A673 (cell line): Measurements from ENCODE around the gene ESPNL. TPM values are rescaled to one million over a fixed set of nuclear protein-coding genes. Genes with fewer than 3 reads are reported as not detected.

ENCODE experiments used
- BruUV-seq: library from RNA; stranded (reverse); fragments of 400-500 nt; replicated peaks from 2 replicates; lab custom pipeline; 2021; lab: Mats Ljungman, UMichigan
- CTCF ChIA-PET: fragments of 300-600 bp; sonication (Branson Sonifier 250); formaldehyde crosslinking; loops from one replicate; lab custom pipeline; 2022; ENCODE audit warnings: antibody characterized with exemption; lab: Charles Lee
- POLR2A ChIA-PET: fragments of 300-600 bp; sonication (Branson Sonifier 250); formaldehyde crosslinking; loops from one replicate; lab custom pipeline; 2022; ENCODE audit warnings: antibody characterized with exemption; ENCODE audit not compliant: low non-redundant PET; lab: Charles Lee
- DNase-seq: peaks from one replicate; pipeline ENCODE4 v3.0.0-alpha.2; 2015; ENCODE audit warnings: low spot score
- H3K27ac ChIP-seq: fragments of 200-600 bp; sonication (generic); 2 replicates; pipeline ENCODE4 v1.5.1; 2016; ENCODE audit warnings: mixed run types, low read depth, mild to moderate bottlenecking, mixed read lengths, antibody characterized with exemption, low read length; ENCODE audit not compliant: poor library complexity, severe bottlenecking
- H3K27me3 ChIP-seq: fragments of 200-600 bp; sonication (generic); replicated peaks from 2 replicates; pipeline ENCODE4 v1.6.1; 2017; ENCODE audit warnings: mixed run types, low read depth, mild to moderate bottlenecking, mixed read lengths, antibody characterized with exemption, low read length; ENCODE audit not compliant: insufficient read depth, poor library complexity
- H3K36me3 ChIP-seq: fragments of 200-600 bp; sonication (generic); 2 replicates; pipeline ENCODE4 v1.6.1; 2016; ENCODE audit warnings: mixed run types, mild to moderate bottlenecking, mixed read lengths, antibody characterized with exemption, low read length; ENCODE audit not compliant: insufficient read depth, poor library complexity, severe bottlenecking
- H3K4me1 ChIP-seq: fragments of 200-600 bp; sonication (generic); 2 replicates; pipeline ENCODE4 v1.6.1; 2017; ENCODE audit warnings: mixed run types, mild to moderate bottlenecking, mixed read lengths, antibody characterized with exemption, low read length; ENCODE audit not compliant: insufficient read depth, poor library complexity, severe bottlenecking
- H3K4me3 ChIP-seq: fragments of 200-600 bp; sonication (generic); 2 replicates; pipeline ENCODE4 v1.5.1; 2016; ENCODE audit warnings: low read depth, mixed run types, mild to moderate bottlenecking, mixed read lengths, low read length; ENCODE audit not compliant: poor library complexity, severe bottlenecking
- H3K9me3 ChIP-seq: fragments of 200-600 bp; sonication (generic); 2 replicates; pipeline ENCODE4 v1.6.1; 2016; ENCODE audit warnings: mixed run types, low read depth, mild to moderate bottlenecking, mixed read lengths, antibody characterized with exemption, low read length; ENCODE audit not compliant: poor library complexity, severe bottlenecking
- EZH2 ChIP-seq: fragments of 200-600 bp; sonication (generic); IDR thresholded peaks from 2 replicates; pipeline ENCODE4 v1.6.1; 2017; ENCODE audit warnings: borderline replicate concordance, low read depth, mild to moderate bottlenecking, mixed read lengths, antibody characterized with exemption, low read length; ENCODE audit not compliant: poor library complexity, severe bottlenecking
- intact Hi-C: fragments of 100-400 bp; cut with micrococcal nuclease; formaldehyde crosslinking; loops from one replicate; pipeline ENCODE4 v1.10.0; 2022; ENCODE audit not compliant: unreplicated experiment
- total RNA-seq: library from RNA; stranded (reverse); gene quantifications from 2 replicates; pipeline ENCODE4 v1.2.3, GENCODE V29; 2021
- TF ChIP-seq, protein P1 (sequence below): fragments of 300-800, 200-600 bp; sonication (generic); conservative IDR thresholded peaks from 2 replicates; pipeline ENCODE4 v1.5.1; 2017; ENCODE audit warnings: low read depth, mild to moderate bottlenecking, antibody characterized with exemption, low read length, moderate library complexity, mixed read lengths

The ESPNL gene
- total RNA-seq, 1 experiment from 2014 or later, result 0.30 TPM

DNA sequence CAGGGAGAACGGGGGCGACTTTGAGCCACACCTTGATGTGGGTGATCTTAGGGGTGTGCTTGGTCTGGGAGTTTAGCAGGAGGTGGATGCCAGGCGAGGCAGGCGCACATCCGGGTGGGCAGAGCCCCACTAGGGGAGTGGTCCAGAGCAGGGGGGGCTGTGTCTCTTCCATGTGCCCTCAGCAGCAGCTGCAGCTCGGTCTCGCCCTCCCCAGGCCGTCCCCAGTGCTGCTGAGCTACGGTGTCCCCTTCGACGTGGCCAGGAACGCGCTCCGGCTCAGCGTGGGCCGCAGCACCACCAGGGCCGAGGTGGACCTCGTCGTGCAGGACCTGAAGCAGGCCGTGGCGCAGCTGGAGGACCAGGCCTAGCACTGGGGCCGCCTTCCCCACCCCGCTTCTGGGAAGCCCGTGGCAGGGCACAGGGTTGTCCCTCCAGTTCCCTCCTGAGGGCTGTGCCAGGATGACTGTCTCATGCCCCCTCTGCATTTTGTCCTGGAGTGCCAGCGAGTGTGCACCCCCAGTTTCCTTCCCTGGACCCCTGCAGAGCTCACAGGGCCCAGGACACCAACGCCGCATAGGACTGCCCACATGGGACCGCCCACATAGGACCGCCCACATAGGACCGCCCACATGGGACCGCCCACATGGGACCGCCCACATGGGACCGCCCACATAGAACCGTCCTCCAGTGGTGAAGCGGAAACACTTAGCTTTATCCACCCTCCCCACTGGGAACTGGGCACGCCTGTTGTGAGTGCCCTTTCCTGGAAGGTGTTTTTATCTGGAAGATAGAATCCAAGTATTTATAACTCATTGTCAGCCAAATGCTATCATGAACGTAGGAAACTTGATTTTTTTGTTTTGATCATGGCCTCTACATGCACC, 1.9 kb upstream of the ESPNL start:
- BruUV-seq, result no TSS peak
- TF ChIP-seq, protein P1, sequence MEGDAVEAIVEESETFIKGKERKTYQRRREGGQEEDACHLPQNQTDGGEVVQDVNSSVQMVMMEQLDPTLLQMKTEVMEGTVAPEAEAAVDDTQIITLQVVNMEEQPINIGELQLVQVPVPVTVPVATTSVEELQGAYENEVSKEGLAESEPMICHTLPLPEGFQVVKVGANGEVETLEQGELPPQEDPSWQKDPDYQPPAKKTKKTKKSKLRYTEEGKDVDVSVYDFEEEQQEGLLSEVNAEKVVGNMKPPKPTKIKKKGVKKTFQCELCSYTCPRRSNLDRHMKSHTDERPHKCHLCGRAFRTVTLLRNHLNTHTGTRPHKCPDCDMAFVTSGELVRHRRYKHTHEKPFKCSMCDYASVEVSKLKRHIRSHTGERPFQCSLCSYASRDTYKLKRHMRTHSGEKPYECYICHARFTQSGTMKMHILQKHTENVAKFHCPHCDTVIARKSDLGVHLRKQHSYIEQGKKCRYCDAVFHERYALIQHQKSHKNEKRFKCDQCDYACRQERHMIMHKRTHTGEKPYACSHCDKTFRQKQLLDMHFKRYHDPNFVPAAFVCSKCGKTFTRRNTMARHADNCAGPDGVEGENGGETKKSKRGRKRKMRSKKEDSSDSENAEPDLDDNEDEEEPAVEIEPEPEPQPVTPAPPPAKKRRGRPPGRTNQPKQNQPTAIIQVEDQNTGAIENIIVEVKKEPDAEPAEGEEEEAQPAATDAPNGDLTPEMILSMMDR, result no peak
- TF ChIP-seq EZH2, result no peak
- H3K27me3 ChIP-seq, result no peaks in the 10 kb centered on the region
- peaks cover 19% of the 10 kb centered on the region for H3K4me1 ChIP-seq
- peak overlapping the region; percentile 76 for H3K27ac ChIP-seq
- H3K36me3 ChIP-seq, result peaks cover 4% of the 10 kb centered on the region
- no peak overlapping the region for H3K4me3 ChIP-seq
- intact Hi-C loops, result no loop called here
- no peaks in the 10 kb centered on the region for H3K9me3 ChIP-seq
- POLR2A ChIA-PET, result no interaction called here
- CTCF ChIA-PET, result interaction anchor here (0.6 kb wide), 1 partner anchor 527 kb away, joined by 3 read pairs; no protein-coding TSS in a partner anchor
- peak; percentile 86 for DNase-seq

DNA sequence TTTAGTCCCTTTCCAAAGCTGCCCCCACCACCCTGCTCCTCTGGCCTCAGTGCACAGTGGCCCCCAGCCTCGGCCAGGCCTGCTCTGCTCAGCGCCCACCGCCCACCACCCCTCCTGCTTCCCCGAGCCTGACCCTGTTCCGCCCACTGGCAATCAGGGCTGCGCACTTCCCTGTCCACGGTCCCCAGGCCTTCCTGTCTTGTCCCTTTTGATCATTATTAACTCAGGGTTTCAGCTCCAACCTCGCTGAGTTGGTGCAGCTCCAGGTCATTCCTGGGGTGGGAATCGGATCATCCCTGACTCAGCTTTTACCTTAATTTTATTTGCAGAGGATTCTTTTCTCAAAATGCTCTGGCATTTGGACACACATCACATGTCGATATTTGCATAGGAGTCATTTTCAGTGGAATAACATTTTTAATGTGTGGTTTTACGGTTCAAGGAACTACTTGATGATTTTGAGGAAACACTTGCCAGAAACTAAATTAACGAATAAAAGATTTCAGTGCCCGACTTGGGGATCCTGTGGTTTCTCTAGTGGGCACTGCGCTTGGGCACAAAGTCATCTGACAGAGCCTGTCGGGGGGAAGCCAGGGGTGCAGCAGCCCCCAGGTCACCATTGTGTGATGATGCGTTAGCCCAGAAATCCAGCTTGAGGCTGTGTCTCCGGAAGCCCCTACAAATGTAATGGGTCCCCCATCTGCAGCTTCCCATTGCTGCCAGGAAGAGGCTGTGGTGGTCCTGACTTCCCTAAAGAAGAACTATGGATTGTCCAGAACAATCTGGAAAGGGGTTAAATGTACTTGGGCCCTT, 1.0 kb upstream of the ESPNL start:
- CTCF ChIA-PET, result interaction anchor here (0.6 kb wide), 1 partner anchor 527 kb away, joined by 3 read pairs; no protein-coding TSS in a partner anchor
- POLR2A ChIA-PET, result no interaction called here
- TF ChIP-seq, protein P1, result no peak
- no peak for TF ChIP-seq EZH2
- H3K36me3 ChIP-seq, result peaks cover 4% of the 10 kb centered on the region
- H3K9me3 ChIP-seq, result no peaks in the 10 kb centered on the region
- peak overlapping the region; percentile 76 for H3K27ac ChIP-seq
- H3K4me1 ChIP-seq, result peaks cover 19% of the 10 kb centered on the region
- H3K27me3 ChIP-seq, result no peaks in the 10 kb centered on the region
- DNase-seq, result no peak
- BruUV-seq, result TSS peak; percentile 61
- intact Hi-C loops, result no loop called here
- no peak overlapping the region for H3K4me3 ChIP-seq

DNA sequence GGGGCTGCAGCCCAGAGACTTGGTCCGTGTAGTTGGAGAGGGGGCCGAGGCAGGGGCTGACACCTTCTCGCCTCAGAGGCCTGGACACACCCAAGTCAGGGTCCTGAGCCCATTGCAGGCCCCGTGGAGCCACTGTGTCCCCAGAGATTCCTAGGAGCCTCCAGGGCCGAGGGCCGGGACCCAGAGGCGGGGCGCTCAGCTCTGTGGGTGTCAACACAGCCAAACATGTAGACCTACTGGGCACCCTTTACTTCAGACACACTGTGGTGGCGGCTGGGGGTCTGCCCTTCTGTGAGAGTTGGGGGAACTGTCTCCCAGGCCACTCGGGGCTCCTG, 459 bp upstream of the ESPNL start:
- Histone ChIP-seq H3K4me3 (no peak overlapping the region), H3K27ac (no peak overlapping the region), H3K4me1 (peaks cover 19% of the 10 kb centered on the region), H3K27me3 (no peaks in the 10 kb centered on the region), H3K9me3 (no peaks in the 10 kb centered on the region), H3K36me3 (peaks cover 4% of the 10 kb centered on the region)
- TF ChIP-seq EZH2, result no peak
- TF ChIP-seq, protein P1, result no peak
- intact Hi-C loops, result no loop called here
- BruUV-seq, result no TSS peak
- DNase-seq, result no peak
- CTCF ChIA-PET, result no interaction called here
- POLR2A ChIA-PET, result no interaction called here
